Gastroesophageal sphincter (tissue), 3 donors: ENCODE data around the gene SF3B3.

ENCODE experiments used
- CTCF ChIP-seq, 4 experiments: fragments of 200-600 bp in 2 of 4; fragments of 450-650 bp in 2 of 4; sonication (generic) in 1 of 4; IDR thresholded peaks; one replicate each; pipeline ENCODE4 v1.5.1; 2017 to 2019; ENCODE audit warnings: antibody characterized with exemption in 4 of 4, mild to moderate bottlenecking in 2 of 4, moderate library complexity in 2 of 4
- EP300 ChIP-seq: sonication (generic); formaldehyde crosslinking; IDR thresholded peaks from one replicate; pipeline ENCODE4 v1.6.1; 2017; ENCODE audit warnings: antibody characterized with exemption, mild to moderate bottlenecking
- POLR2A ChIP-seq, 2 donors: fragments of 450-650 bp; IDR thresholded peaks; one replicate each; pipeline ENCODE4 v1.6.1; 2017; ENCODE audit warnings: antibody characterized with exemption in 2 of 2, mild to moderate bottlenecking in 2 of 2, moderate library complexity in 1 of 2

DNA sequence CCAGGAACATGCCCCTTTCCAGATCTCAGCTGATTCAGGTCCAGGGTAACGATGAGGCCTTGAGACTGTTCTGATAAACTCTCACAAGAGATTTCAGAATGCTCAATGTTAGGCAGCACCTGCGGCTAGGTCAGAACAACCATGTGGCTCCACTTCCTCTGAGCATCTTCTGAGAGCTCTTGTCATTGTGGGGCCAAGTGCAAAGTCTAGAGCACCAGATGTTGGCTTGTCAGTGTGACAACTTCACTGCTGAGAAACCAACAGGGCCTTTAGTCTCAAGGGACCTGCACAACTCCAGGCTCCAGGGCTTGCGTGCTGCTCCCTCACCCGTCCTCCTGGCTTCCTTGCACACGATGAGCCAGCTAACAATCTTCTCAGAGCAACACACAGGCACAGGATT, 40.2 kb upstream of the SF3B3 start:
- TF ChIP-seq CTCF (IDR thresholded peaks at IDR 0.05) (no peak), EP300 (no peak), POLR2A (IDR thresholded peaks at IDR 0.05) (no peak)
